ENCODE data around the gene SETBP1.

DNA sequence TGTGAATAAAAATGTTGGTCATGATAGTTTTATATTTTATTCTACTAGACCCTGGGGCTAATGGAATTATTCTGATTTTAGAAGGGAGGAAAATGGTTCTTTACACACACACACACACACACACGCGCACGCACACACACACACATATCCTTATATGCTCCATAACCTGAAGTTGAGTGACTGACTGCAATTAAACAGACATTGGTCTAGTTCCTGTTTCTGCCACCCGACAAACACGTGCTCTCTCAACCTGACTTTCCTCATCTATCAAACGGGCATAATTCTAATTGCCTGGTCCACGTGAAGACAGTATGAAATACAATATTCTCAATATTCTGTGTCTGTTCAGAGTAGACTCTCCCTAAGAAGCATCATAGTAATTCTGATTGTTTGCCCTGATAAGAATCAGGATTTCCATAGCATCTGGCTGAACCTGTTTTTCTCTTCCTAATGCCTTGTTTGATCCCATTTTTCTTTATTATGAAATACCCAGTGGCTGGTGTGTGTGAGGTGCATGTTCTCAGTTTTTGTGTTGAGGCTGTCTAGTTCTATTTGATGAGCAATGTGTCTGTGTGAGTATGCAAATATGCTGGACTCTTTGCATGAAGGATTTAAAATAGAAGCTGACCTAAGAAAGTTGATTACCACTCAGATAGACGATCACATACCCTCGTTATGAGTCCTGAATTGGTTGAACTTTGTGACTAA is 51.0 kb downstream of the SETBP1 start:
- TF ChIP-seq, protein P1, sequence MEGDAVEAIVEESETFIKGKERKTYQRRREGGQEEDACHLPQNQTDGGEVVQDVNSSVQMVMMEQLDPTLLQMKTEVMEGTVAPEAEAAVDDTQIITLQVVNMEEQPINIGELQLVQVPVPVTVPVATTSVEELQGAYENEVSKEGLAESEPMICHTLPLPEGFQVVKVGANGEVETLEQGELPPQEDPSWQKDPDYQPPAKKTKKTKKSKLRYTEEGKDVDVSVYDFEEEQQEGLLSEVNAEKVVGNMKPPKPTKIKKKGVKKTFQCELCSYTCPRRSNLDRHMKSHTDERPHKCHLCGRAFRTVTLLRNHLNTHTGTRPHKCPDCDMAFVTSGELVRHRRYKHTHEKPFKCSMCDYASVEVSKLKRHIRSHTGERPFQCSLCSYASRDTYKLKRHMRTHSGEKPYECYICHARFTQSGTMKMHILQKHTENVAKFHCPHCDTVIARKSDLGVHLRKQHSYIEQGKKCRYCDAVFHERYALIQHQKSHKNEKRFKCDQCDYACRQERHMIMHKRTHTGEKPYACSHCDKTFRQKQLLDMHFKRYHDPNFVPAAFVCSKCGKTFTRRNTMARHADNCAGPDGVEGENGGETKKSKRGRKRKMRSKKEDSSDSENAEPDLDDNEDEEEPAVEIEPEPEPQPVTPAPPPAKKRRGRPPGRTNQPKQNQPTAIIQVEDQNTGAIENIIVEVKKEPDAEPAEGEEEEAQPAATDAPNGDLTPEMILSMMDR (IDR thresholded peaks at IDR 0.05), result no peak
- TF ChIP-seq POLR2A (IDR thresholded peaks at IDR 0.05), result no peak

Measured in lower leg skin (tissue), 3 donors.